C4-2B (cell line): ENCODE results near the gene ATP11A.

ENCODE experiments used
- H3K27ac ChIP-seq: fragments of 450-650 bp; 2 replicates; pipeline ENCODE4 v1.5.1; 2017
- ZFX ChIP-seq: fragments of 450-650 bp; IDR thresholded peaks from 2 replicates; pipeline ENCODE4 v1.6.1; 2017
- TF ChIP-seq, protein P1 (sequence below): fragments of 450-650 bp; conservative IDR thresholded peaks from 2 replicates; pipeline ENCODE4 v1.5.1; 2017; ENCODE audit warnings: mild to moderate bottlenecking

Gene ATP11A

DNA sequence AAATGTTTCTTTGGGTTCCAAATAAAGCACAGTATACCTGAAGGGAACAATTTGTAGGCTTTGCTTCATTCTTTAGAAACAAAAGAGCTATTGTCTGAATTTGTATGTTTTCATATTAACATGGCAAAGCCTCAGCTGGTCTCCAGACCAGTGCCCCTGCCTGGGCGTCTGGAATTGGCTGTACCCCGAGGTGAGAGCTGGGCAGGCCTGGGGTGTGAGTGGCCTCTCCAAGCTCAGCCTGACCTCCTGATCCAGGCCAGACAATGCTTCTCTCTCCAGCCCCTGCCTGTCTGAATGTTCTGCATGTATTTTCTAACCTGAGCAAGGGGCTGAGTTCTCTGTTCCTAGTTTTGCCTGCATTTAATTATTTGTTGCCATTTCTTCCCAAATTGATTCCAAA, 212.8 kb downstream of the ATP11A start:
- no peak for TF ChIP-seq ZFX
- TF ChIP-seq, protein P1, sequence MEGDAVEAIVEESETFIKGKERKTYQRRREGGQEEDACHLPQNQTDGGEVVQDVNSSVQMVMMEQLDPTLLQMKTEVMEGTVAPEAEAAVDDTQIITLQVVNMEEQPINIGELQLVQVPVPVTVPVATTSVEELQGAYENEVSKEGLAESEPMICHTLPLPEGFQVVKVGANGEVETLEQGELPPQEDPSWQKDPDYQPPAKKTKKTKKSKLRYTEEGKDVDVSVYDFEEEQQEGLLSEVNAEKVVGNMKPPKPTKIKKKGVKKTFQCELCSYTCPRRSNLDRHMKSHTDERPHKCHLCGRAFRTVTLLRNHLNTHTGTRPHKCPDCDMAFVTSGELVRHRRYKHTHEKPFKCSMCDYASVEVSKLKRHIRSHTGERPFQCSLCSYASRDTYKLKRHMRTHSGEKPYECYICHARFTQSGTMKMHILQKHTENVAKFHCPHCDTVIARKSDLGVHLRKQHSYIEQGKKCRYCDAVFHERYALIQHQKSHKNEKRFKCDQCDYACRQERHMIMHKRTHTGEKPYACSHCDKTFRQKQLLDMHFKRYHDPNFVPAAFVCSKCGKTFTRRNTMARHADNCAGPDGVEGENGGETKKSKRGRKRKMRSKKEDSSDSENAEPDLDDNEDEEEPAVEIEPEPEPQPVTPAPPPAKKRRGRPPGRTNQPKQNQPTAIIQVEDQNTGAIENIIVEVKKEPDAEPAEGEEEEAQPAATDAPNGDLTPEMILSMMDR: no peak
- H3K27ac ChIP-seq: peak overlapping the region; percentile 37

DNA sequence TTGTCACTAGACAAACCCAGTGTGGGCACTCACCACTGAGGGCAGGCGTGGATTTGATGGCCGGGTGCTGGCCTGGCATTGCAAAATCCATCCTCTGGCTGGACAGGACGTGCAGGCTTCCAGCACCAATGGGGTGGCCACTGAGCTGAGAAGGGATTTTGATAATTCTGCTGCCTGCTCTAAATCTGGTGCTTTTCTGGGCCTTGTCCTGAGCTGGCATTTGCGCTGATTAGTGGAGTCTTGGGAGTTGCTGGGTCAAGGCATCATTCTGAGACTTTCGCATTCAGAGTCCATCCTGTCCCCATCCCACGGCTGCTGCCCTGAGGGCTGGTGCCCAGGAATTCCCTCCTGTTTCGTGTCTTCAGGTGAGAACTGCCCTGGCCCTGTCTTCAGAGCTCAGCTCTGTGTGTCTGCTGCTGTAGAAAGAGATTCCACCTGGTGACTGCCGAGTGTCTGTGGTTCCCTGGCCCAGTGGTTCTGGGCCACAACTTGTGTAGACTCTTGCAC, 213.3 kb downstream of the ATP11A start:
- no peak for TF ChIP-seq ZFX
- TF ChIP-seq, protein P1: no peak
- H3K27ac ChIP-seq: peak overlapping the region; percentile 37

DNA sequence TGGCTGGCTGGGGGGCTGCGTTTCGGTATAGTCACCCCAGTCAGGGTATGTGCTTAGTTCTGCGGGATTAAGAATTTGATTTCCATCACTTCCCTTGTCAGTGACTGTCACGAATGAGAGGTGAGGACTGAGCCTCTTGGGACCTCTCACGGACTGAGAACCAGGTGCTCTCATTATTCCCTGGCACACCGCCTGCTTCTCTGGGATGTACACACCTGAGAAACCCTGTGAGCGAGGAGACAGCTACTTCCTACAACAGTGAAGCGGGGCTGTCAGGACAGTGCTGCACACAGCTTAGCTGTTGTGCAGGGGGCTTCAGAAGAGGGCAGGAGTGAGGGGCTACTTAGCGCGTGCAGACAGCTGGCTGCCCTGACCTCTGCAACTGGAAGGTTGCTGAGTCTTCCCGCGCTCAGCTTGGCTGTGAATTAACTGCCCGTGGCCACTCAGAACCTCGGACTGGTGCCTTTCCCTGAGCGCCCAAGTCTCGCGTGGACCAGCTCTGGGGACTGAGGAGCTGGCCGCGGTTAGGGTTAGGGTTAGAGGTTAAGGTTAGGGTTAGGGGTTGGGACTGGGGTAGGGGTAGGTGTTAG, 213.9 kb downstream of the ATP11A start:
- peak overlapping the region; percentile 37 for H3K27ac ChIP-seq
- TF ChIP-seq, protein P1: no peak
- TF ChIP-seq ZFX: no peak

DNA sequence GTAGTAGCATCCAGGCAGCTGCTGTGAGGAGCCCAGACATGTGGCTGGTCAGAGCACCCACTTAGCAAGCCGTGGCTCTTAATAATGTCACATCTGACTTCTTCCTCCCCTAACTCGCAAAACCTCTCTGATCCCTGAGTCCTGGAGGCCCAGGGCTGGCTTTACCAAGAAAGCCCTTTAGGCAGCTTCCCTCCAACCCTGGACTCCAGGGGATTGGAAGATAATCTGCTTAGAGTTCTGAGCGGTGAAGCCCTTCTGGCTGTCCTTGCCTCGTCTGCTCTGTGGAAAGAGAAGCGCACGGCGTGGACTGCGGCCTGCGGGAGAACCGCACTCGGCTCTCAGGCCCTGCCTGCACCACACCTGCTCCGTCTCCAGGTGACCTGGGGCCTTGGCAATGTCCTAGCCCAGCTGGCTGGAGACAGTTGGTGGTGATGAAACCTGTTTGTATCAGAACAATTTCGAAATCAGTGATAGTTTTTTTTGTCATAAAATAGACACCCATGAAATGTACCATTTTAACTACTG, 214.7 kb downstream of the ATP11A start:
- peak overlapping the region; percentile 68 for H3K27ac ChIP-seq
- TF ChIP-seq, protein P1: no peak
- TF ChIP-seq ZFX: no peak

DNA sequence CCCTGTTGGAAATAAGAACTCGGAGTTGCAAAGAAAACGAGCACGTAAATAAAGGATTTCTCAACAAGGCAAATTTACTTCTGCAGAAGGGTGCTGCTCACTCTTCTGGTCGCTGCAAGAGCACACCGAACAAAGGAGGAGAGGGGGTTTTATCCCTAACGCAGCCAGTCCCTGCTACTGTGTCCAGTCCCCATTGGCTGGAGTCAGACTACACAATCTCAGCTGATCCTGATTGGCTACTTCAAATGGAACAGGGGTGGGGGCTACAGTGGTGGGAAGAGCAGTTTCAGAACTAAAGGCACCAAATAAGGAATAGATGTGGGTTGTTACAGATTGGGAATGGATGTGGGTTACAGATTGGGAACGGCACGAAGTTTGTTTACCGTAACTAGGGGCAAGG, 215.2 kb downstream of the ATP11A start:
- TF ChIP-seq, protein P1: no peak
- no peak for TF ChIP-seq ZFX
- H3K27ac ChIP-seq: peak overlapping the region; percentile 68

DNA sequence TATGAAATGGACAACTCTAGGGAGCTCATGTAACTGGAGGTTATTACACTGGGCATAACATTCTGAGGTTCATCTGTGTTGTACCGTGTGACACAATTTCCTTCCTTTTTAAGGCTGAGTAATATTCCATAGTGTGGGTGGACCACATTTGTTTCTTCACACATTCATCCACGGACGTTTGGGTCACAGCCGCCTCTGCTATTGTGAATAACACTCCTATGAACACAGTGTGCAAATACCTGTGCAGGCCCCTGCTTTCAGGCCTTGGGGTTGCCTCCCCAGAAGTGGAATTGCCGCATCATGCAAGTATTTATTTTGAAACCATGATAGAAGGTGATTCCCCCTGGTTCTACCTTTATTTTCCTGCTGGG, 215.8 kb downstream of the ATP11A start:
- H3K27ac ChIP-seq: peak overlapping the region; percentile 68
- TF ChIP-seq, protein P1: no peak
- TF ChIP-seq ZFX: no peak

DNA sequence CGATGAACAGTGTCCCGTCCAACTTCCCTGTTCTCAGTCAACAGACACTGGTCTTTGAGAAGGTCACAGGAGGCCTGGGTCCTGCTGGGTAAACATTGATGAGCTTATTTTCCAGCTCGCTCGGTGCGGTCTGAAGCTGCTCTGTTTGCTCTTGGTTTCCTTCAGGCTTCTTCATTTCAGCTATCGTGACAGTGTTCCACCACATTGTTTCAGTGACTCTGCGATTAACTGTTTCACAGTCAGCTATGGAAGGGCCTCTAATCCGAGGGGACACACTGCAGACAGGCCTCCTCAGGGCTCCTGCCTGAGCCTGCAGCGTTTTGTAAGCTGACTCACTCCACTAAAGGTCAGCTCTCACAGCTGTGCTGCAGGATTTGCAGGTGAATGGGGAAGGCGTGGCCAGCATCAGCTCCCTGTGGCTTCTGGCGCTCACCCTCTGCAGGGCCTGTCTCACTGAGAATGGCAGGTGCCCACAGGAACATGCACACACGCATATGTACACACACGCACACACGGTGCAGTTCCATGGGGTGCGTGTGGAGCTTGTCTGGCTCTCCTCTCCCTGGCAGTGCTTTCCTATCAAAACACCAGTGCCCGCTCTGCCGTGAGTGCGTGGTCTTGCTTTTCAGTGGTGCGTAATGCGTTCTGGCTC, 216.3 kb downstream of the ATP11A start:
- peak; percentile 26; the same call in 1 of the 2 replicates for TF ChIP-seq ZFX
- TF ChIP-seq, protein P1: no peak
- peak overlapping the region; percentile 68 for H3K27ac ChIP-seq
